ENCODE measurements around the gene KCNMA1.

- TF ChIP-seq POLR2A (IDR thresholded peaks at IDR 0.05) = no peak
- no peak for TF ChIP-seq CTCF (IDR thresholded peaks at IDR 0.05)
Measured at GRCh38 chr10:77442699-77443189, 194.9 kb downstream of the KCNMA1 start.
